Amniotic epithelial cell (primary cell): Measurements from ENCODE around the gene CEP112.
"Not testable (repeated sequence)": the region's sequence is repeated elsewhere in the genome, so short reads cannot be mapped to it uniquely, and the experiment has no call there.

Source experiments
- DNase-seq: peaks from one replicate; pipeline ENCODE4 v3.0.0-alpha.2; 2010; ENCODE audit warnings: low read depth

The CEP112 gene

GRCh38 chr17:66150708-66151107, 41.2 kb downstream of the CEP112 start:
- no peak for DNase-seq

- no peak for DNase-seq
These were observed 42.4 kb downstream of the CEP112 start for GRCh38 chr17:66149562-66149961.

GRCh38 chr17:66146394-66146793, 45.5 kb downstream of the CEP112 start:
- DNase-seq, result no peak

- no peak for DNase-seq
These were observed 48.2 kb downstream of the CEP112 start for GRCh38 chr17:66143657-66144282.

- no peak for DNase-seq
These were observed 49.5 kb downstream of the CEP112 start for GRCh38 chr17:66142428-66142827.

- DNase-seq, result no peak
These were observed 53.8 kb downstream of the CEP112 start for GRCh38 chr17:66138120-66138519.

GRCh38 chr17:66135896-66136295, 56.0 kb downstream of the CEP112 start:
- DNase-seq, result peak; percentile 37

- DNase-seq, result no peak
These were observed 56.7 kb downstream of the CEP112 start for GRCh38 chr17:66135219-66135618.

GRCh38 chr17:66129759-66130158, 62.2 kb downstream of the CEP112 start:
- DNase-seq, result no peak

- DNase-seq, result peak; percentile 31
These were observed 65.7 kb downstream of the CEP112 start for GRCh38 chr17:66126231-66126630.

GRCh38 chr17:66123163-66123562, 68.8 kb downstream of the CEP112 start:
- peak; percentile 18 for DNase-seq

GRCh38 chr17:66115246-66115645, 76.7 kb downstream of the CEP112 start:
- DNase-seq, result peak; percentile 1

GRCh38 chr17:66114609-66115008, 77.3 kb downstream of the CEP112 start:
- no peak for DNase-seq

- DNase-seq, result no peak
These were observed 84.2 kb downstream of the CEP112 start for GRCh38 chr17:66107731-66108130.

GRCh38 chr17:66098040-66098439, 93.9 kb downstream of the CEP112 start:
- no peak for DNase-seq

- no peak for DNase-seq
These were observed 97.2 kb downstream of the CEP112 start for GRCh38 chr17:66094727-66095126.

GRCh38 chr17:66091445-66092080, 100.4 kb downstream of the CEP112 start:
- DNase-seq, result no peak

- DNase-seq, result no peak
These were observed 102.2 kb downstream of the CEP112 start for GRCh38 chr17:66089764-66090163.

GRCh38 chr17:66088173-66088572, 103.8 kb downstream of the CEP112 start:
- no peak for DNase-seq

- DNase-seq, result peak; percentile 19
These were observed 104.9 kb downstream of the CEP112 start for GRCh38 chr17:66087073-66087472.

- DNase-seq, result no peak
These were observed 106.7 kb downstream of the CEP112 start for GRCh38 chr17:66085221-66085620.

- not testable (repeated sequence) for DNase-seq
These were observed 111.3 kb downstream of the CEP112 start for GRCh38 chr17:66080670-66081069.

GRCh38 chr17:66076546-66077190, 115.3 kb downstream of the CEP112 start:
- peak; percentile 11 for DNase-seq
